ENCODE measurements around the gene FTSJ1. TPM values are rescaled to one million over a fixed set of nuclear protein-coding genes. Genes with fewer than 3 reads are reported as not detected.

Gene FTSJ1
- total RNA-seq, 1 experiment from 2014 or later = 49.4 TPM

DNA sequence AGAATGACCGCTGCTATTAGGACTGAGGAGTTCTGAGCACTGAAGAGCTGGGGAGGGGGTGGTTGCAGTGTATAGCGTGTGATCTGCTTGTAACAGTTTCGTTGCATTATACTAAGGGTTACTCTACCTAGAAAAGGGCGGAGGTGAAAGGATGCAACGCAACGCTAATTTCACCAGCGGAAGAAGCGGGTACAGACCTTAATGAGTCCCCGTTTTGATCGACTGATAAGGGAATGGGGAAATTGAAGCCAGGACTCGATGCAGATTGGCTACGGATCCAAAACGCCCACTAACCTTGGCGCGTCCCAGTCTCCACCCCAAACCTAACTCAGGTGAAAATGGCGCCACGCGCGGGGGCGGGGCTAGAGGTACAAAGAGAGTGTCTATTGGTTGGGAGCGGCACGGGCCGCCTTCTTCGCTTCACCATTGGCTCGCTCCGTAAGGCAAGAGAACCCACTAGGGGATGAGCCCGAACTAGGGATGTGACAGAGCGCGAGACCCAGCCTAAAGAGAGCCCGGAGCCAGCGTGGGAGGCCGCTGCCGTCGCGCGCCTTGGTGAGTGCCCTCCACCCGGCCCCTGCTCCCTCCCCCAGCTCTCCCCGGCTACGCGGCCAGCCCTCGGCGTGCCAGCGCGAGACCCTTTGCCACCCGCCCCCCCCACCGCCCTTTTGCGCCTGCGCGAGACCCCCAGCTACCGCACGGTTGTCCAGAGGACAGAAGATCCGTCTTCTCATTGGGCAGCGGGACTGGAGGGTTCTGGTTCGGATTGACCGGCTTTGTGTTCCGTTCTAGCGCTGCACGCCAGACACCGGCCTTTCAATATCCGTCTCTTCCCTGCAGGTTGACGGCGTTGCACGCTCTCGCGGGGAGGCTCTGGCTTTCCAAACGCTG lies 45.6 kb downstream of the FTSJ1 start, which contains the start of gene EBP:
TSS of gene EBP (plus strand) at position 456 of the 891 bp plus-strand sequence. CDS start 1,964 bp downstream, outside the sequence.
- Histone ChIP-seq H2BK15ac (ENCODE audit: low read depth, low read length) (no peak within 1 kb of the TSS), H4K20me1 (ENCODE audit: control insufficient read depth, insufficient read depth, insufficient read length) (no peaks in the 10 kb centered on the region), H3K23ac (ENCODE audit: insufficient read length, low read depth, low read length) (no peak within 1 kb of the TSS), H4K5ac (ENCODE audit: insufficient read length, low read depth, low read length) (no peak within 1 kb of the TSS), H3T11ph (ENCODE audit: low read length) (no peak within 1 kb of the TSS), H3K23me2 (ENCODE audit: insufficient read length, low read depth, low read length, poor library complexity, severe bottlenecking) (no peaks in the 10 kb centered on the region), H2AFZ (ENCODE audit: low read length) (no peak within 1 kb of the TSS), H3K79me1 (ENCODE audit: insufficient read depth, low read depth, low read length, poor library complexity, severe bottlenecking) (no peaks in the 10 kb centered on the region), H3K4ac (ENCODE audit: low read depth, low read length) (no peak within 1 kb of the TSS), H2AK5ac (ENCODE audit: insufficient read length, low read length) (no peak within 1 kb of the TSS), H4K8ac (replicated peaks; ENCODE audit: insufficient read length, low read depth, low read length) (no peak within 1 kb of the TSS), H3K9ac (ENCODE audit: extremely low read depth, insufficient read length, low read length) (peak within 1 kb of the TSS; percentile 84), H2BK12ac (ENCODE audit: insufficient read length, low read depth, low read length) (no peak within 1 kb of the TSS), H3K4me1 (ENCODE audit: insufficient read depth, low read length) (no peaks in the 10 kb centered on the region), H2BK120ac (ENCODE audit: low read depth, low read length, poor library complexity, severe bottlenecking) (no peak within 1 kb of the TSS), H3K9me3 (ENCODE audit: control insufficient read depth, low read depth, low read length) (peaks cover 27% of the 10 kb centered on the region), H3K18ac (ENCODE audit: insufficient read length, low read depth, low read length) (no peak within 1 kb of the TSS), H2BK20ac (ENCODE audit: low read depth, low read length, poor library complexity, severe bottlenecking) (no peak within 1 kb of the TSS), H3K27ac (ENCODE audit: insufficient read length, low read depth, low read length) (peak within 1 kb of the TSS; percentile 34), H2BK5ac (ENCODE audit: insufficient read length, low read length) (no peak within 1 kb of the TSS), H3K56ac (ENCODE audit: insufficient read length, low read depth, low read length) (no peak within 1 kb of the TSS), H3K79me2 (ENCODE audit: insufficient read depth, low read length) (no peaks in the 10 kb centered on the region; the same call in 1 of the 2 replicates), H3K4me2 (ENCODE audit: insufficient read depth, insufficient read length, low read length) (peak within 1 kb of the TSS; percentile 71), H4K91ac (ENCODE audit: insufficient read length, low read depth, low read length) (no peak within 1 kb of the TSS), H3K27me3 (ENCODE audit: insufficient read depth, low read length) (no peaks in the 10 kb centered on the region), H3K14ac (ENCODE audit: insufficient read depth, low read length) (no peak within 1 kb of the TSS)
- WGBS (ENCODE audit: extremely low coverage, insufficient read length, low lambda C conversion rate) = no CpG with 5 or more reads among the region's 66 CpGs
- peaks cover 8 to 11% of the 10 kb centered on the region in 2 experiments; a peak in 3 of 4 replicates for H3K4me1 Mint-ChIP-seq
- peak; percentile 92 for DNase-seq
- peak within 1 kb of the TSS; percentile 59 to 95 (median 93) for H3K27ac Mint-ChIP-seq
- H3K36me3 Mint-ChIP-seq (ENCODE audit: insufficient read depth in 1 of 3, low read depth in 3 of 3) = peaks cover 11 to 31% (median 22%) of the 10 kb centered on the region in 3 experiments
- H3K27me3 Mint-ChIP-seq (ENCODE audit: low read depth) = peaks cover 2% of the 10 kb centered on the region; the same call in 1 of the 2 replicates
- TF ChIP-seq, protein P1, sequence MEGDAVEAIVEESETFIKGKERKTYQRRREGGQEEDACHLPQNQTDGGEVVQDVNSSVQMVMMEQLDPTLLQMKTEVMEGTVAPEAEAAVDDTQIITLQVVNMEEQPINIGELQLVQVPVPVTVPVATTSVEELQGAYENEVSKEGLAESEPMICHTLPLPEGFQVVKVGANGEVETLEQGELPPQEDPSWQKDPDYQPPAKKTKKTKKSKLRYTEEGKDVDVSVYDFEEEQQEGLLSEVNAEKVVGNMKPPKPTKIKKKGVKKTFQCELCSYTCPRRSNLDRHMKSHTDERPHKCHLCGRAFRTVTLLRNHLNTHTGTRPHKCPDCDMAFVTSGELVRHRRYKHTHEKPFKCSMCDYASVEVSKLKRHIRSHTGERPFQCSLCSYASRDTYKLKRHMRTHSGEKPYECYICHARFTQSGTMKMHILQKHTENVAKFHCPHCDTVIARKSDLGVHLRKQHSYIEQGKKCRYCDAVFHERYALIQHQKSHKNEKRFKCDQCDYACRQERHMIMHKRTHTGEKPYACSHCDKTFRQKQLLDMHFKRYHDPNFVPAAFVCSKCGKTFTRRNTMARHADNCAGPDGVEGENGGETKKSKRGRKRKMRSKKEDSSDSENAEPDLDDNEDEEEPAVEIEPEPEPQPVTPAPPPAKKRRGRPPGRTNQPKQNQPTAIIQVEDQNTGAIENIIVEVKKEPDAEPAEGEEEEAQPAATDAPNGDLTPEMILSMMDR (conservative IDR thresholded peaks at IDR 0.05) = no peak
- H3K9me3 Mint-ChIP-seq = peaks cover 43 to 61% of the 10 kb centered on the region in 2 experiments
- H3K4me3 Mint-ChIP-seq = peak within 1 kb of the TSS; percentile 83 to 92

All from H9 (cell line).